K562 (cell line): ENCODE results near the gene NR1D2. TPM values are rescaled to one million over a fixed set of nuclear protein-coding genes. Genes with fewer than 3 reads are reported as not detected.

Experiments
- BCLAF1 ChIP-seq, 2 experiments: fragments of 450-650 bp in 1 of 2; IDR thresholded peaks; 2 replicates each; pipeline ENCODE4 v1.6.1; 2011 to 2017; ENCODE audit warnings: low read depth in 2 of 2, antibody characterized with exemption in 1 of 2, borderline replicate concordance in 1 of 2, low read length in 1 of 2, mild to moderate bottlenecking in 1 of 2, mixed read lengths in 1 of 2; ENCODE audit not compliant: control insufficient read depth in 1 of 2
- E4F1 ChIP-seq: fragments of 250-450 bp; sonication (Bioruptor Pico); IDR thresholded peaks from 2 replicates; pipeline ENCODE4 v1.5.0; 2021; ENCODE audit warnings: mild to moderate bottlenecking, borderline replicate concordance
- EZH2 ChIP-seq: IDR thresholded peaks from 2 replicates; pipeline ENCODE4 v1.6.1; 2012; ENCODE audit warnings: low read depth, mild to moderate bottlenecking, inconsistent platforms, low read length, borderline replicate concordance
- HEY1 ChIP-seq: fragments of 250-450 bp; sonication (Bioruptor Pico); IDR thresholded peaks from 2 replicates; pipeline ENCODE4 v1.5.0; 2020; ENCODE audit warnings: mild to moderate bottlenecking, moderate library complexity, borderline replicate concordance
- MAX ChIP-seq: sonication (generic); formaldehyde crosslinking; IDR thresholded peaks from 2 replicates; pipeline ENCODE4 v1.9.0; 2022; ENCODE audit warnings: mild to moderate bottlenecking, missing genetic modification reagents
- MXI1 ChIP-seq: IDR thresholded peaks from 2 replicates; pipeline ENCODE4 v1.6.1; 2011; ENCODE audit warnings: low read depth, mild to moderate bottlenecking, improper control_type of control experiment, low read length
- MYNN ChIP-seq, 2 experiments: sonication (generic); formaldehyde crosslinking in 1 of 2; IDR thresholded peaks; 2 replicates each; pipeline versions ENCODE4 v1.5.0 to v1.6.1; 2016 to 2020; ENCODE audit warnings: antibody characterized with exemption in 1 of 2, missing genetic modification reagents in 1 of 2
- NFRKB ChIP-seq: fragments of 450-650 bp; IDR thresholded peaks from 2 replicates; pipeline ENCODE4 v1.6.1; 2016; ENCODE audit warnings: low read depth
- NR3C1 ChIP-seq: sonication (generic); formaldehyde crosslinking; IDR thresholded peaks from 2 replicates; pipeline ENCODE4 v1.8.1; 2022; ENCODE audit warnings: missing genetic modification reagents
- PML ChIP-seq: IDR thresholded peaks from 2 replicates; pipeline ENCODE4 v1.6.1; 2012; ENCODE audit warnings: low read length, inconsistent platforms
- RNF219 ChIP-seq: fragments of 250-450 bp; sonication (Bioruptor Pico); IDR thresholded peaks from 2 replicates; pipeline ENCODE4 v1.5.0; 2022; ENCODE audit warnings: mild to moderate bottlenecking
- STAT5A ChIP-seq: IDR thresholded peaks from 2 replicates; pipeline ENCODE4 v1.6.1; 2012; ENCODE audit warnings: low read length, inconsistent platforms, borderline replicate concordance
- TARDBP ChIP-seq: fragments of 450-650 bp; IDR thresholded peaks from 2 replicates; pipeline ENCODE4 v1.6.1; 2016
- TCF7 ChIP-seq: sonication (generic); IDR thresholded peaks from 2 replicates; pipeline ENCODE4 v1.6.1; 2016; ENCODE audit warnings: antibody characterized with exemption, borderline replicate concordance
- XRCC3 ChIP-seq: fragments of 450-650 bp; IDR thresholded peaks from 2 replicates; pipeline ENCODE4 v1.6.1; 2017; ENCODE audit warnings: mild to moderate bottlenecking, moderate library complexity
- ZBTB1 ChIP-seq: sonication (generic); formaldehyde crosslinking; IDR thresholded peaks from 2 replicates; pipeline ENCODE4 v1.8.1; 2023; ENCODE audit warnings: missing genetic modification reagents, low read depth, mild to moderate bottlenecking, borderline replicate concordance
- ZBTB2 ChIP-seq: fragments of 450-650 bp; IDR thresholded peaks from 2 replicates; pipeline ENCODE4 v1.6.1; 2016; ENCODE audit warnings: antibody characterized with exemption
- ZNF76 ChIP-seq: fragments of 250-450 bp; sonication (Bioruptor Pico); IDR thresholded peaks from 2 replicates; pipeline ENCODE4 v1.4.0; 2020; ENCODE audit warnings: mild to moderate bottlenecking, moderate library complexity, borderline replicate concordance
- polyA plus RNA-seq, 8 experiments: library from polyadenylated mRNA; depleted of rRNA in 4 of 8; stranded (reverse) in 5 of 8; unstranded in 3 of 8; fragments of >200 nt; fragmentation: Nextera tagmentation in 2 of 8; fragmentation: Illumina TruSeq in 1 of 8; extraction: Ambion mirVana in 2 of 8; extraction: Trizol in 1 of 8; gene quantifications; 2 replicates each; pipeline versions ENCODE4 v1.2.1 to v1.2.3, GENCODE V29; 2011 to 2014; ENCODE audit warnings: inconsistent platforms in 1 of 8, missing spikeins in 1 of 8
- total RNA-seq, 7 experiments: library from RNA; depleted of rRNA in 6 of 7; stranded (reverse); fragments of >200 nt in 6 of 7; fragmentation: Illumina TruSeq in 2 of 7; extraction: Trizol in 2 of 7; gene quantifications; 2 replicates each; pipeline versions ENCODE4 v1.2.1 to v1.2.3, GENCODE V29; 2011 to 2021; ENCODE audit warnings: low replicate concordance in 1 of 7

Gene NR1D2
- total and polyA plus RNA-seq, 9 of the 15 experiments (the other 6 are each of a cell fraction or from before 2014, with no cell fraction given), result 1.2 to 5.5 (median 2.9) TPM

GRCh38 chr3:23916152-23916885 lies 28.8 kb upstream of the NR1D2 start (continued):
- TF ChIP-seq ZBTB1 (CRISPR knock-in tag) (no peak; the same call in none of the 2 replicates), HEY1 (no peak), MXI1 (no peak), PML (no peak), STAT5A (no peak), TCF7 (no peak), NFRKB (no peak), EZH2 (no peak), XRCC3 (no peak), ZNF76 (CRISPR knock-in tag) (no peak), NR3C1 (CRISPR knock-in tag) (peak; percentile 22; the same call in 1 of the 2 replicates), E4F1 (no peak), MYNN (IDR thresholded peaks at IDR 0.05) (no peak), MYNN (CRISPR knock-in tag; IDR thresholded peaks at IDR 0.05) (no peak), ZBTB2 (peak; percentile 77), MAX (CRISPR knock-in tag) (peak; percentile 79; the same call in 1 of the 2 replicates), TARDBP (peak; percentile 35; the same call in 1 of the 2 replicates), BCLAF1 (IDR thresholded peaks at IDR 0.05; ENCODE audit: borderline replicate concordance in 1 of 2, control insufficient read depth in 1 of 2, low read depth in 2 of 2, low read length in 1 of 2) (no peak), RNF219 (CRISPR knock-in tag) (no peak)
